B cell (primary cell): ENCODE measurements around the gene ANKRD24. TPM values are rescaled to one million over a fixed set of nuclear protein-coding genes. Genes with fewer than 3 reads are reported as not detected.

ENCODE experiments used
- ATAC-seq: fragments of 200-7000 bp; cut with Tn5 transposase; one replicate; pipeline ENCODE4 v1.10.0; 2021; ENCODE audit warnings: low read depth, mild to moderate bottlenecking, moderate number of reproducible peaks, moderate library complexity
- CTCF ChIA-PET: fragments of 350-600 bp; sonication (Branson Sonifier 250); formaldehyde crosslinking; loops from one replicate; lab custom pipeline; 2021; ENCODE audit warnings: antibody characterized with exemption, inconsistent platforms; lab: Charles Lee
- POLR2A ChIA-PET: fragments of 350-600 bp; sonication (Branson Sonifier 250); formaldehyde crosslinking; loops from one replicate; lab custom pipeline; 2021; ENCODE audit warnings: antibody characterized with exemption; lab: Charles Lee
- DNase-seq: peaks from one replicate; pipeline ENCODE4 v3.0.0; 2013
- H2AFZ ChIP-seq: 2 replicates; pipeline ENCODE4 v1.6.1; 2012; ENCODE audit warnings: mild to moderate bottlenecking, low read depth, low read length; ENCODE audit not compliant: insufficient read depth, poor library complexity, severe bottlenecking
- H3K27ac ChIP-seq, 2 donors: 1 replicate in 1 of 2; 2 replicates in 1 of 2; pipeline ENCODE4 v1.5.1; 2012 to 2013; ENCODE audit warnings: low read length in 2 of 2, mild to moderate bottlenecking in 2 of 2, moderate library complexity in 1 of 2
- H3K27me3 ChIP-seq, 4 experiments: fragments of 200-600 bp in 1 of 4; sonication (generic) in 1 of 4; replicated peaks in 1 of 4; 1 replicate in 2 of 4; 2 replicates in 2 of 4; pipeline versions ENCODE4 v1.6.1 to v1.7.0; 2013 to 2016; ENCODE audit warnings: low read length in 3 of 4, mild to moderate bottlenecking in 2 of 4, mixed read lengths in 1 of 4, moderate library complexity in 1 of 4; ENCODE audit not compliant: insufficient read depth in 4 of 4, control insufficient read depth in 3 of 4; ENCODE audit errors: control extremely low read depth in 1 of 4
- H3K36me3 ChIP-seq, 2 experiments: replicated peaks in 1 of 2; 1 replicate in 1 of 2; 2 replicates in 1 of 2; pipeline versions ENCODE4 v1.6.1 to v1.7.1; 2013; ENCODE audit warnings: low read length in 1 of 2; ENCODE audit not compliant: insufficient read depth in 2 of 2, control insufficient read depth in 1 of 2; ENCODE audit errors: control extremely low read depth in 1 of 2, extremely low read depth in 1 of 2
- H3K4me1 ChIP-seq, 2 donors: fragments of 200-600 bp in 1 of 2; sonication (generic) in 1 of 2; 1 replicate in 1 of 2; 2 replicates in 1 of 2; pipeline versions ENCODE4 v1.5.1 to v1.6.1; 2013 to 2017; ENCODE audit warnings: low read length in 2 of 2; ENCODE audit not compliant: control insufficient read depth in 2 of 2, insufficient read depth in 2 of 2
- H3K4me2 ChIP-seq: replicated peaks from 2 replicates; pipeline ENCODE3; 2012; ENCODE audit warnings: mild to moderate bottlenecking, low read depth, low read length; ENCODE audit not compliant: poor library complexity, severe bottlenecking
- H3K4me3 ChIP-seq, 5 experiments: fragments of 200-600 bp in 1 of 5; sonication (generic) in 1 of 5; 1 replicate in 3 of 5; 2 replicates in 2 of 5; pipeline versions ENCODE4 v1.5.1 to v1.7.0; 2011 to 2016; ENCODE audit warnings: low read length in 4 of 5, mild to moderate bottlenecking in 4 of 5, low read depth in 2 of 5, control low read depth in 1 of 5, moderate library complexity in 1 of 5; ENCODE audit not compliant: insufficient read depth in 1 of 5; ENCODE audit errors: control extremely low read depth in 1 of 5, extremely low read depth in 1 of 5
- H3K79me2 ChIP-seq: fragments of 200-600 bp; sonication (generic); one replicate; pipeline ENCODE4 v1.6.0; 2016; ENCODE audit warnings: low read length; ENCODE audit not compliant: control insufficient read depth, insufficient read depth
- H3K9ac ChIP-seq: fragments of 200-600 bp; sonication (generic); 2 replicates; pipeline ENCODE4 v1.6.1; 2017; ENCODE audit warnings: mild to moderate bottlenecking, low read length, moderate library complexity
- H3K9me3 ChIP-seq, 3 donors: one replicate each; pipeline versions ENCODE4 v1.6.1 to v1.7.1; 2013; ENCODE audit warnings: low read length in 2 of 3; ENCODE audit not compliant: control insufficient read depth in 2 of 3, insufficient read depth in 1 of 3; ENCODE audit errors: control extremely low read depth in 1 of 3
- H4K20me1 ChIP-seq: 2 replicates; pipeline ENCODE4 v1.6.0; 2012; ENCODE audit warnings: mild to moderate bottlenecking, low read length; ENCODE audit not compliant: insufficient read depth, control insufficient read depth, poor library complexity, severe bottlenecking
- H3K27ac Mint-ChIP-seq: one replicate; pipeline ENCODE4 v1.8.0; 2021; ENCODE audit warnings: mixed read lengths
- H3K27me3 Mint-ChIP-seq: one replicate; pipeline ENCODE4 v1.8.0; 2021; ENCODE audit warnings: mixed read lengths
- H3K4me1 Mint-ChIP-seq: one replicate; pipeline ENCODE4 v1.8.0; 2021; ENCODE audit warnings: mixed read lengths
- H3K4me3 Mint-ChIP-seq: one replicate; pipeline ENCODE4 v1.8.0; 2021; ENCODE audit warnings: mixed read lengths
- H3K9me3 Mint-ChIP-seq: one replicate; pipeline ENCODE4 v1.8.0; 2022; ENCODE audit warnings: mixed read lengths; ENCODE audit not compliant: insufficient read depth
- EZH2 ChIP-seq: IDR thresholded peaks from 2 replicates; pipeline ENCODE4 v1.6.1; 2012; ENCODE audit warnings: borderline replicate concordance, low read depth, mild to moderate bottlenecking, moderate library complexity, low read length; ENCODE audit not compliant: insufficient read depth, poor library complexity, severe bottlenecking
- WGBS: methylation state at CpG from one replicate; pipeline ENCODE4 v1.1.5; 2013; ENCODE audit warnings: missing lambda C conversion rate; ENCODE audit not compliant: insufficient coverage; 5-methylcytosine and 5-hydroxymethylcytosine counted together
- intact Hi-C: fragments of 100-400 bp; cut with micrococcal nuclease; formaldehyde crosslinking; loops from one replicate; pipeline ENCODE4 v1.10.0; 2022
- polyA plus RNA-seq: library from polyadenylated mRNA; depleted of rRNA; stranded (reverse); fragments of >200 nt; gene quantifications from 2 replicates; pipeline ENCODE4 v1.2.3, GENCODE V29; 2012
- total RNA-seq, 2 donors: library from RNA; stranded (reverse); fragments of 120-200 nt in 1 of 2; gene quantifications; 1 replicate in 1 of 2; 2 replicates in 1 of 2; pipeline versions ENCODE4 v1.2.3 to v1.2.4, GENCODE V29; 2013 to 2022
- TF ChIP-seq, protein P1 (sequence below): fragments of 200-600 bp; IDR thresholded peaks from one replicate; pipeline ENCODE4 v1.8.0; 2022; ENCODE audit warnings: antibody characterized with exemption, mild to moderate bottlenecking

ANKRD24 gene
- total and polyA plus RNA-seq, 2 donors (not counting 1 experiment from before 2014, with no cell fraction given): 0.37 to 1.5 TPM

DNA sequence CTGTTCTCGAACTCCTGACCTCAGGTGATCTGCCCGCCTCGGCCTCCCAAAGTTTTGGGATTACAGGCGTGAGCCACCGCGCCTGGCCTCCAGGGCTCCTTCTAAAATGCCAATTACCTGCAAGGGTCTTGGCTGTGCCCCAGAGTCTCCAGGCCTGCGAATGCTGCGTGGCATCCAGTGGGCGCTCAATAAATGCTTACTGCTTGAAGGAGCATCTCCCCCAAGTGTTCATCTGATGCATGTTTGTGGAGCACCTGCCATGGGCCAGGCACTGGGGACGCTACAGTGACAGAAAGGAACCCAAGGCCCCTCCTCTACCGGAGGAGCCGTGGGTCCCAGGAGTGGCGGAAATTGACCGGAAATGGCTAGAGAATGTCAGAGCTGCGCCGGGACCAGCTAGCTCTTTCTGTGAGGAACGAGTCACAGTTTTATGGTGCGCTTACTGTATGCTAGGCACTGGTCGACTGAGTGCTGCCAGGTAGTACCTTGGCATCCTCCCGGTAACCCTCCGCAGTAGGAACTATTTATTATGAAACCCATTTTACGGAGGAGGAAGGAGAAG is 14.2 kb downstream of the ANKRD24 start:
- POLR2A ChIA-PET: no interaction called here
- Histone ChIP-seq H3K9me3 (peaks cover 0 to 9% (median 0%) of the 10 kb centered on the region in 3 donors), H2AFZ (no peak overlapping the region), H3K36me3 (no peaks in the 10 kb centered on the region), H3K79me2 (no peaks in the 10 kb centered on the region), H3K4me3 (no peak overlapping the region), H3K27ac (no peak overlapping the region), H3K4me1 (peaks cover 6 to 13% of the 10 kb centered on the region in 2 donors), H4K20me1 (no peaks in the 10 kb centered on the region), H3K4me2 (no peak overlapping the region), H3K9ac (no peak overlapping the region), H3K27me3 (peaks cover 2 to 52% (median 24%) of the 10 kb centered on the region in 4 experiments)
- H3K4me1 Mint-ChIP-seq: peaks cover 15% of the 10 kb centered on the region
- 86% methylated on average over 22 of the region's 22 CpGs for WGBS
- intact Hi-C loops: no loop called here
- CTCF ChIA-PET: interaction anchor here (1.0 kb wide), 1 partner anchor 57 kb away, joined by 3 read pairs; no protein-coding TSS in a partner anchor
- DNase-seq: no peak
- no peak overlapping the region for H3K27ac Mint-ChIP-seq
- H3K27me3 Mint-ChIP-seq: peaks cover 38% of the 10 kb centered on the region
- no peak for ATAC-seq
- H3K9me3 Mint-ChIP-seq: no peaks in the 10 kb centered on the region
- TF ChIP-seq, protein P1, sequence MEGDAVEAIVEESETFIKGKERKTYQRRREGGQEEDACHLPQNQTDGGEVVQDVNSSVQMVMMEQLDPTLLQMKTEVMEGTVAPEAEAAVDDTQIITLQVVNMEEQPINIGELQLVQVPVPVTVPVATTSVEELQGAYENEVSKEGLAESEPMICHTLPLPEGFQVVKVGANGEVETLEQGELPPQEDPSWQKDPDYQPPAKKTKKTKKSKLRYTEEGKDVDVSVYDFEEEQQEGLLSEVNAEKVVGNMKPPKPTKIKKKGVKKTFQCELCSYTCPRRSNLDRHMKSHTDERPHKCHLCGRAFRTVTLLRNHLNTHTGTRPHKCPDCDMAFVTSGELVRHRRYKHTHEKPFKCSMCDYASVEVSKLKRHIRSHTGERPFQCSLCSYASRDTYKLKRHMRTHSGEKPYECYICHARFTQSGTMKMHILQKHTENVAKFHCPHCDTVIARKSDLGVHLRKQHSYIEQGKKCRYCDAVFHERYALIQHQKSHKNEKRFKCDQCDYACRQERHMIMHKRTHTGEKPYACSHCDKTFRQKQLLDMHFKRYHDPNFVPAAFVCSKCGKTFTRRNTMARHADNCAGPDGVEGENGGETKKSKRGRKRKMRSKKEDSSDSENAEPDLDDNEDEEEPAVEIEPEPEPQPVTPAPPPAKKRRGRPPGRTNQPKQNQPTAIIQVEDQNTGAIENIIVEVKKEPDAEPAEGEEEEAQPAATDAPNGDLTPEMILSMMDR: no peak
- TF ChIP-seq EZH2: no peak
- no peak overlapping the region for H3K4me3 Mint-ChIP-seq

DNA sequence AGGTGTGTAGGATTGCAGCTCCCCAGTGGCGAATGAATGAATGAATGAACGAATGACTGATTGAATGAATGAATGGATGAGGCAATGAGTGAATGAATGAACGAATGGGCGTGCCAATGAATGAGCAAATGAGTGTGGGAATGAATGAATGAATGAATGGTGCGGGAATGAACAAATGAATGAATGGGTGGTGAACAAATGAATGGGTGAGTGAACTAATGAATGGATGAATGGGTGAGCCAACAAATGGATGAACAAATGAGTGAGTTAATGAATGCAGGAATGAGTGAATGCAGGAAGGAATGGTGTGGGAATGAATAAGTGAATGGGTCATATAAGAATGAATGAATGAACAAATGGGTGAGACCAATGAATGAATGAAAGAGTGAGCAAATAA is 14.7 kb downstream of the ANKRD24 start:
- intact Hi-C loops: no loop called here
- ATAC-seq: no peak
- peaks cover 38% of the 10 kb centered on the region for H3K27me3 Mint-ChIP-seq
- no peak overlapping the region for H3K4me2 ChIP-seq
- H3K9me3 ChIP-seq: peaks cover 0 to 9% (median 0%) of the 10 kb centered on the region in 3 donors
- CTCF ChIA-PET: no interaction called here
- 81% methylated on average over 5 of the region's 5 CpGs for WGBS
- H3K27ac Mint-ChIP-seq: no peak overlapping the region
- H4K20me1 ChIP-seq: no peaks in the 10 kb centered on the region
- H3K36me3 ChIP-seq: no peaks in the 10 kb centered on the region
- no peaks in the 10 kb centered on the region for H3K79me2 ChIP-seq
- H3K27ac ChIP-seq: no peak overlapping the region
- H3K9me3 Mint-ChIP-seq: no peaks in the 10 kb centered on the region
- no peak for DNase-seq
- peaks cover 2 to 52% (median 24%) of the 10 kb centered on the region in 4 experiments for H3K27me3 ChIP-seq
- H3K4me3 Mint-ChIP-seq: no peak overlapping the region
- H3K9ac ChIP-seq: no peak overlapping the region
- no peak overlapping the region for H2AFZ ChIP-seq
- no peak for TF ChIP-seq EZH2
- TF ChIP-seq, protein P1: no peak
- H3K4me1 ChIP-seq: peaks cover 6 to 13% of the 10 kb centered on the region in 2 donors
- H3K4me3 ChIP-seq: no peak overlapping the region
- H3K4me1 Mint-ChIP-seq: peaks cover 15% of the 10 kb centered on the region
- POLR2A ChIA-PET: no interaction called here
